Ovary (tissue), 9 donors: ENCODE measurements around the gene CDC42EP5. TPM values are rescaled to one million over a fixed set of nuclear protein-coding genes. Genes with fewer than 3 reads are reported as not detected.

Experiments used
- DNase-seq, 5 donors: peaks; one replicate each; pipeline ENCODE4 v3.0.0-alpha.2; 2019 to 2020
- H3K27ac ChIP-seq, 2 donors: fragments of 200-600 bp; one replicate each; pipeline versions ENCODE4 v1.5.1 to v1.8.0; 2019 to 2022
- H3K27me3 ChIP-seq: fragments of 200-600 bp; one replicate; pipeline ENCODE4 v1.8.0; 2022
- H3K36me3 ChIP-seq: fragments of 200-600 bp; sonication (generic); one replicate; pipeline ENCODE4 v1.5.1; 2019
- H3K4me1 ChIP-seq: one replicate; pipeline ENCODE4 v1.8.1; 2013; ENCODE audit warnings: mild to moderate bottlenecking, moderate library complexity; ENCODE audit not compliant: insufficient read depth
- H3K4me3 ChIP-seq: fragments of 200-600 bp; sonication (generic); one replicate; pipeline ENCODE4 v1.5.1; 2017
- H3K9me3 ChIP-seq, 2 donors: fragments of 200-600 bp in 1 of 2; sonication (generic) in 1 of 2; one replicate each; pipeline versions ENCODE4 v1.5.1 to v1.8.1; 2013 to 2019; ENCODE audit warnings: mild to moderate bottlenecking in 1 of 2, moderate library complexity in 1 of 2
- EP300 ChIP-seq: sonication (generic); formaldehyde crosslinking; IDR thresholded peaks from one replicate; pipeline ENCODE4 v1.6.1; 2017; ENCODE audit warnings: antibody characterized with exemption
- POLR2A ChIP-seq: fragments of 450-650 bp; IDR thresholded peaks from one replicate; pipeline ENCODE4 v1.6.1; 2017; ENCODE audit warnings: antibody characterized with exemption, mild to moderate bottlenecking, moderate library complexity
- WGBS, 3 donors: extraction: QIAGEN DNeasy Blood & Tissue Kit in 1 of 3; methylation state at CpG; one replicate each; pipeline versions ENCODE4 v1.1.5 to v1.1.7; 2013 to 2017; 5-methylcytosine and 5-hydroxymethylcytosine counted together
- intact Hi-C, 4 donors: fragments of 100-400 bp; cut with DNase I; formaldehyde crosslinking; loops; one replicate each; pipeline versions ENCODE4 v1.11.0 to v1.15.1; 2022 to 2023
- polyA plus RNA-seq, 2 donors: library from polyadenylated mRNA; stranded (reverse); fragments of 200-250 nt in 1 of 2; fragments of 350-450 nt in 1 of 2; fragmentation: Illumina TruSeq in 1 of 2; extraction: RNeasy Lipid Tissue Mini Kit (QIAGEN cat#74804) in 1 of 2; gene quantifications; one replicate each; pipeline ENCODE4 v1.2.3, GENCODE V29; 2013 to 2014
- total RNA-seq, 7 donors: library from RNA; depleted of rRNA in 2 of 7; stranded (reverse); fragments of >200 nt in 2 of 7; fragmentation: NEBNext Ultra II Directional in 3 of 7; extraction: Animal tissue kit (Norgen Biotek cat#: 25700) in 3 of 7; gene quantifications; one replicate each; pipeline versions ENCODE4 v1.1.0 to v1.2.4, GENCODE V29; 2016 to 2023
- TF ChIP-seq, protein P1 (sequence below), 3 donors: fragments of 450-650 bp in 2 of 3; fragments of 200-600 bp in 1 of 3; IDR thresholded peaks; one replicate each; pipeline versions ENCODE4 v1.5.1 to v1.8.0; 2016 to 2022; ENCODE audit warnings: antibody characterized with exemption in 3 of 3, mild to moderate bottlenecking in 1 of 3
- donor health status: DM: no; HTN: no; CAD: no; lungs with moderate emphysema.
- donor health status: DM: no; HTN: no; CAD: no.
- donor health status: Bipolar disorder and iron deficiency.
- donor health status: DM: yes; HTN: yes; CAD: no.
- donor health status: DM: no; HTN: no; CAD: no.
- donor health status: DM: yes; HTN: yes; CAD: no.

Gene CDC42EP5
- total and polyA plus RNA-seq, 9 donors: 0.55 to 31.0 (median 17.6) TPM

DNA sequence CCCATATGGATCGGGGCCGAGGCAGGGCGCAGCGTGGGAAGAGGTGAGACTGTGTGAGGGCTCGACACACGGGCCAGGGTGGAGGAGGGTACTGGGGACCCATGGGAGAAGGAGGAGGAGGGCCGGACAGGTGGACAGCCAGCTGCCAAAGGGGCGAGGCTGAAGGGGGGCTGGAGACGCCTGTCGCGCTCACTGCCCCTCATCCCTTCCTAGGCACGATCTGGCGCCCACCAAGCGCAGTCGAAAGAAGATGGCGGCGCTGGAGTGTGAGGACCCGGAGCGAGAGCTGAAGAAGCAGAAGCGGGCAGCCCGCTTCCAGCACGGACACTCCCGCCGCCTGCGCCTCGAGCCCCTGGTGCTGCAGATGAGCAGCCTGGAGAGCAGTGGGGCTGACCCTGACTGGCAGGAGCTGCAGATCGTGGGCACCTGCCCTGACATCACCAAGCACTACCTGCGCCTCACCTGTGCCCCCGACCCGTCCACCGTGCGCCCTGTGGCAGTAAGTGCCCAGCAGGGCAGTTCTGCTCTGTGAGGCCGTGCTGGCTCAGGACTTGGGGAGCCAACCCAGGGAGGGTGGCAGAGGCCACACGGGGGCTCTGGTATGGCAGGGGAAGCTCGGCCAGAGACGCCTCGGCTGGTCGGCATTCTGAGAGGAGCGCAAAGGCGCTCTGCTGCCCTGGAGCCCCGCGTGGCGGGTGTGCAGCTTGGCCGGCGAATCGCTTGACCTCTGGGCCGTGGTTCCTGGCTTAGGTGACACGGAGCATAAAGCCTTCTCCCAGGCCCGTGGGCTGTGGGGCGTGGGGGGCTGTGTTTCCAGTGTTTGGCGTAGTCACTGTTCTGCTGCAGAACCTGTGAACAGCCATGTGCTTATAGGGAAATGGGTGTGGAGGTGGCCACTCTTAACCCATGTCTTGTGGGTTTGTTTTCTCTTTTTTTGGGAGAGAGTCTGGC, 16.4 kb downstream of the CDC42EP5 start:
- Histone ChIP-seq H3K9me3 (no peaks in the 10 kb centered on the region), H3K27ac (no peak overlapping the region), H3K4me1 (no peaks in the 10 kb centered on the region), H3K27me3 (no peaks in the 10 kb centered on the region), H3K4me3 (no peak overlapping the region), H3K36me3 (no peaks in the 10 kb centered on the region)
- no peak for DNase-seq
- TF ChIP-seq POLR2A (no peak), EP300 (no peak)
- TF ChIP-seq, protein P1, sequence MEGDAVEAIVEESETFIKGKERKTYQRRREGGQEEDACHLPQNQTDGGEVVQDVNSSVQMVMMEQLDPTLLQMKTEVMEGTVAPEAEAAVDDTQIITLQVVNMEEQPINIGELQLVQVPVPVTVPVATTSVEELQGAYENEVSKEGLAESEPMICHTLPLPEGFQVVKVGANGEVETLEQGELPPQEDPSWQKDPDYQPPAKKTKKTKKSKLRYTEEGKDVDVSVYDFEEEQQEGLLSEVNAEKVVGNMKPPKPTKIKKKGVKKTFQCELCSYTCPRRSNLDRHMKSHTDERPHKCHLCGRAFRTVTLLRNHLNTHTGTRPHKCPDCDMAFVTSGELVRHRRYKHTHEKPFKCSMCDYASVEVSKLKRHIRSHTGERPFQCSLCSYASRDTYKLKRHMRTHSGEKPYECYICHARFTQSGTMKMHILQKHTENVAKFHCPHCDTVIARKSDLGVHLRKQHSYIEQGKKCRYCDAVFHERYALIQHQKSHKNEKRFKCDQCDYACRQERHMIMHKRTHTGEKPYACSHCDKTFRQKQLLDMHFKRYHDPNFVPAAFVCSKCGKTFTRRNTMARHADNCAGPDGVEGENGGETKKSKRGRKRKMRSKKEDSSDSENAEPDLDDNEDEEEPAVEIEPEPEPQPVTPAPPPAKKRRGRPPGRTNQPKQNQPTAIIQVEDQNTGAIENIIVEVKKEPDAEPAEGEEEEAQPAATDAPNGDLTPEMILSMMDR (IDR thresholded peaks at IDR 0.05): no peak
- intact Hi-C loops: no loop called here
- WGBS, 3 donors: 85 to 87% (median 85%) methylated on average over 47 to 51 of the region's 51 CpGs

DNA sequence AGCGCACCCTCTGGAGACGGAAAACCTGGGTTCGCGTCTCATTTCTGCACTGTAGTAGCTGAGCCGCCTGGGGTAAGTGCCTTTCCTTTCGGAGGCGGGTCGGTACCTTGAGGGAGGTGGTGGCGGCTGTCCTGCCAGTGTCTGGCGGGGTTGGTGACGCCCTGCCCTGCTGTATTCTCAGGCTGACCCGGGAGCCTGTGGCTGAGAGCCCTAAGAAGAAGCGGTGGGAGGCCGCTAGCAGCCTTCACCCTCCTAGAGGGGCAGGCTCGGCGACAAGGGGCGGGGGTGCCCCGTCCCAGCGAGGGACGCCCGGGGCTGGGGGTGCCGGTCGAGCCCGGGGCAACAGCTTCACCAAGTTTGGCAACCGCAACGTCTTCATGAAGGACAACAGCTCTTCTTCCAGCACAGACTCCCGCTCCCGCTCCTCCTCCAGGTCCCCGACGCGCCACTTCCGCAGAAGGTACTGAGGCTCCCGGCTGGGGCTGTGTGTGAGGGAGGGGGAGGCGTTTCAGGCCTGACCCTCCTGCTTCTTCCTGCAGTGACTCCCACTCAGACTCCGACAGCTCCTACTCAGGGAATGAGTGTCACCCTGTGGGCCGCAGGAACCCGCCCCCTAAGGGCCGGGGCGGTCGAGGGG, 17.2 kb downstream of the CDC42EP5 start:
- WGBS, 3 donors: 82 to 83% (median 82%) methylated on average over 36 to 40 of the region's 40 CpGs
- H3K4me1 ChIP-seq: no peaks in the 10 kb centered on the region
- no peaks in the 10 kb centered on the region for H3K9me3 ChIP-seq
- H3K27me3 ChIP-seq: no peaks in the 10 kb centered on the region
- DNase-seq: no peak
- intact Hi-C loops: no loop called here
- no peak for TF ChIP-seq EP300
- TF ChIP-seq POLR2A: no peak
- TF ChIP-seq, protein P1 (IDR thresholded peaks at IDR 0.05): no peak
- H3K4me3 ChIP-seq: no peak overlapping the region
- no peak overlapping the region for H3K27ac ChIP-seq
- H3K36me3 ChIP-seq: no peaks in the 10 kb centered on the region

DNA sequence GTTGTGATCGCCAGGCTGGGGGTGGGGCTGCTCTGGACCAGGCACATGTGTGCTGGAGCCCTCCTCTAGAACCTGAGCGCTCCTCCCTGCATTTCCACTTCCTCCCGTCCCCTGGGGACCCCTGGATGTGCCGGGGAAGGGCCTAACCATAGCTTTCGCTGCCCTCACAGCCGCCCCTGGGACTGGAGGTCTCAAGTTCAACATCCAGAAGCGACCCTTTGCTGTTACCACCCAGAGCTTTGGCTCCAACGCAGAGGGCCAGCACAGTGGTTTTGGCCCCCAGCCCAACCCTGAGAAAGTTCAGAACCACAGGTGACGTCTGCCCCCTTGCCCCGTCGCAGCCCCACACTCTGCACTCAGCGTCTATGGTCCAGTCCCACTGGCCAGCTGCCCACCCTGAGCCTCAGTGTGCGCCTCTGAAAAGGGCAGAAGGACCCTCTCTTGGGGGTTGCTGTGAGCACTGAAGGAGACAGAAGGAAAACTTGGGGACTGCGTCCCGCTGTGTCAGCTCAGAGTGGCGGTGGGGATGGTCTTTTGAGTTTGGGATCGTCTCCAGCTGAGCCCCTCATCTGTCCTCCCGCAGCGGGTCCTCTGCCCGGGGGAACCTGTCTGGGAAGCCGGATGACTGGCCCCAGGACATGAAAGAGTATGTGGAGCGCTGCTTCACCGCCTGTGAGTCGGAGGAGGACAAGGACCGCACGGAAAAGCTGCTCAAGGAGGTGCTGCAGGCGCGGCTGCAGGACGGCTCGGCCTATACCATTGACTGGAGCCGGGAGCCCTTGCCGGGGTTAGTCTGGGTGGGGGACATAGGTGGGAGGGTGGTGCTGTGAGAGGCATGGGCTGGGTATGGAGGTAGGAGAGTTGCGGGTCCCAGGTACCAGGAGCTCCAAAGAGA, 18.1 kb downstream of the CDC42EP5 start:
- Histone ChIP-seq H3K36me3 (no peaks in the 10 kb centered on the region), H3K27me3 (no peaks in the 10 kb centered on the region), H3K4me3 (no peak overlapping the region), H3K27ac (no peak overlapping the region), H3K9me3 (no peaks in the 10 kb centered on the region), H3K4me1 (peaks cover 6% of the 10 kb centered on the region)
- intact Hi-C loops: no loop called here
- DNase-seq: no peak
- no peak for TF ChIP-seq POLR2A
- TF ChIP-seq, protein P1 (IDR thresholded peaks at IDR 0.05): no peak
- TF ChIP-seq EP300: no peak
- 88 to 90% (median 90%) methylated on average over 33 of the region's 33 CpGs for WGBS, 3 donors
